Psoas muscle (tissue), 8 donors: ENCODE measurements around the gene UQCR10. TPM values are rescaled to one million over a fixed set of nuclear protein-coding genes. Genes with fewer than 3 reads are reported as not detected.

Experiments used
- ATAC-seq, 4 donors: fragments of 200-7000 bp; cut with Tn5 transposase; one replicate each; pipeline ENCODE4 v1.9.1; 2020; ENCODE audit warnings: moderate library complexity in 3 of 4, mild to moderate bottlenecking in 2 of 4
- DNase-seq, 2 donors: peaks; one replicate each; pipeline ENCODE4 v3.0.0-alpha.2; 2020
- H3K27ac ChIP-seq: fragments of 200-600 bp; one replicate; pipeline ENCODE4 v1.8.0; 2022
- H3K27me3 ChIP-seq, 3 donors: fragments of 200-600 bp in 1 of 3; one replicate each; pipeline versions ENCODE4 v1.6.1 to v1.8.0; 2013 to 2022; ENCODE audit warnings: low read length in 2 of 3, mild to moderate bottlenecking in 2 of 3, moderate library complexity in 1 of 3; ENCODE audit not compliant: insufficient read depth in 3 of 3
- H3K36me3 ChIP-seq, 2 donors: fragments of 200-600 bp in 1 of 2; one replicate each; pipeline versions ENCODE4 v1.6.1 to v1.8.0; 2013 to 2022; ENCODE audit warnings: low read depth in 1 of 2, mild to moderate bottlenecking in 1 of 2, moderate library complexity in 1 of 2; ENCODE audit not compliant: insufficient read depth in 1 of 2
- H3K4me1 ChIP-seq: fragments of 200-600 bp; one replicate; pipeline ENCODE4 v1.8.0; 2022
- H3K4me3 ChIP-seq: fragments of 200-600 bp; one replicate; pipeline ENCODE4 v1.8.0; 2022; ENCODE audit warnings: mild to moderate bottlenecking
- H3K9me3 ChIP-seq: fragments of 200-600 bp; one replicate; pipeline ENCODE4 v1.8.0; 2022
- WGBS, 3 donors: extraction: QIAGEN DNeasy Blood & Tissue Kit; methylation state at CpG; one replicate each; pipeline versions ENCODE4 v1.1.6 to v1.1.7; 2013; 5-methylcytosine and 5-hydroxymethylcytosine counted together
- intact Hi-C, 2 donors: fragments of 100-400 bp; cut with DNase I; formaldehyde crosslinking; loops; one replicate each; pipeline versions ENCODE4 v1.11.0 to v1.14.2; 2022
- polyA plus RNA-seq, 3 donors: library from polyadenylated mRNA; stranded (reverse); fragments of 200-250 nt; gene quantifications; one replicate each; pipeline ENCODE4 v1.2.3, GENCODE V29; 2013
- total RNA-seq, 4 donors: library from RNA; stranded (reverse); fragmentation: NEBNext Ultra II Directional in 2 of 4; extraction: Animal tissue kit (Norgen Biotek cat#: 25700) in 2 of 4; gene quantifications; one replicate each; pipeline versions ENCODE4 v1.2.1 to v1.2.4, GENCODE V29; 2021 to 2023
- TF ChIP-seq, protein P1 (sequence below): fragments of 200-600 bp; IDR thresholded peaks from one replicate; pipeline ENCODE4 v1.8.0; 2022; ENCODE audit warnings: antibody characterized with exemption
- donor health status: healthy with polysubstance abuse.
- donor health status: DM: no; HTN: no; CAD: no; lungs with moderate emphysema.
- donor health status: Bipolar disorder and iron deficiency.
- donor health status: healthy.
- donor health status: DM: yes; HTN: yes; CAD: no.
- donor health status: DM: no; HTN: no; CAD: no.
- donor health status: DM: no; HTN: no; CAD: no.
- donor health status: DM: yes; HTN: yes; CAD: no.

The UQCR10 gene
- total and polyA plus RNA-seq, 7 donors, result 247 to 533 (median 411) TPM

DNA sequence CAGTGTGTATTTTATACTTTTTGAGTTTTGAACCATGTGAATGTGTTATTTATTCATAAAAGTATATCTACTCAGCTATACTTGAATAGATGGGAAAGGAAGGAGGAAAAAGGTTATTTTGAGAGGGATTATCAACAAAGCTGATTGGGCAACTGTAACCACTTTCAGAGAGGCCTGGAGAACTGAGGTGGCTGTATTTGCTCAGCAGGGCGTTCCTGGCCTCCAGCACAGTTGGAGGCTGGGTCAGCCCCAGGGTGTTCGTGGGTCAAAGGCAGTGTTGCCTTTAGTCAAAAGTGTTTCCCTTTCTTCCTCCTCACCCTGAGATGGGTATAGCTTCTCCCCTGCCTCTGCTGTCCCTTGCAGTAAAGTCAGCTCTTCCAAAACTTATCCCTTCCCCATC, 44.2 kb downstream of the UQCR10 start:
- WGBS, 3 donors, result 77 to 85% (median 82%) methylated on average over 2 of the region's 2 CpGs
- no peaks in the 10 kb centered on the region for H3K27me3 ChIP-seq
- TF ChIP-seq, protein P1, sequence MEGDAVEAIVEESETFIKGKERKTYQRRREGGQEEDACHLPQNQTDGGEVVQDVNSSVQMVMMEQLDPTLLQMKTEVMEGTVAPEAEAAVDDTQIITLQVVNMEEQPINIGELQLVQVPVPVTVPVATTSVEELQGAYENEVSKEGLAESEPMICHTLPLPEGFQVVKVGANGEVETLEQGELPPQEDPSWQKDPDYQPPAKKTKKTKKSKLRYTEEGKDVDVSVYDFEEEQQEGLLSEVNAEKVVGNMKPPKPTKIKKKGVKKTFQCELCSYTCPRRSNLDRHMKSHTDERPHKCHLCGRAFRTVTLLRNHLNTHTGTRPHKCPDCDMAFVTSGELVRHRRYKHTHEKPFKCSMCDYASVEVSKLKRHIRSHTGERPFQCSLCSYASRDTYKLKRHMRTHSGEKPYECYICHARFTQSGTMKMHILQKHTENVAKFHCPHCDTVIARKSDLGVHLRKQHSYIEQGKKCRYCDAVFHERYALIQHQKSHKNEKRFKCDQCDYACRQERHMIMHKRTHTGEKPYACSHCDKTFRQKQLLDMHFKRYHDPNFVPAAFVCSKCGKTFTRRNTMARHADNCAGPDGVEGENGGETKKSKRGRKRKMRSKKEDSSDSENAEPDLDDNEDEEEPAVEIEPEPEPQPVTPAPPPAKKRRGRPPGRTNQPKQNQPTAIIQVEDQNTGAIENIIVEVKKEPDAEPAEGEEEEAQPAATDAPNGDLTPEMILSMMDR, result no peak
- peaks cover 11 to 86% of the 10 kb centered on the region in 2 donors for H3K36me3 ChIP-seq
- ATAC-seq (no peak), DNase-seq (no peak)
- no peaks in the 10 kb centered on the region for H3K9me3 ChIP-seq
- peaks cover 19% of the 10 kb centered on the region for H3K4me1 ChIP-seq
- peak overlapping the region; percentile 60 for H3K27ac ChIP-seq
- intact Hi-C loops, result no loop called here
- no peak overlapping the region for H3K4me3 ChIP-seq

DNA sequence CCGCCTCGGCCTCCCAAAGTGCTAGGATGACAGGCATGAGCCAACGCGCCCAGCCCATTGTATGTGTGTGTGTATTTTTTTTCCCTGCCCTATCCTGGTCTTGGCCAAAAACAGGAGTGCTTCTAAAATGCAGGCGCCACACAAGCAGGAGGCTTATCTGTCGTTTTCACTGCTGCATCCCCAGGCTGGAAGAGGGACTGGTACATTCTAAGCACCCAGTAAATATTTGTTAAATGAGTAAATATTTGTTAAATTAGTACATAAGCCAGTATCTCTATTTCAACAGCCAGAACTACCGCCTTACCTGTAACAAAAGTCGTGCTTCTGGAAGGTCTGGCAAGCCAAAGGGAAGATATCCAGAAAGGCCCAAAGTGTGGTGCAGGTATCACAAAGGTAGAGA, 46.0 kb downstream of the UQCR10 start:
- Histone ChIP-seq H3K27ac (peak overlapping the region; percentile 87), H3K4me3 (no peak overlapping the region), H3K27me3 (no peaks in the 10 kb centered on the region), H3K4me1 (peaks cover 34% of the 10 kb centered on the region), H3K9me3 (no peaks in the 10 kb centered on the region), H3K36me3 (peaks cover 11 to 68% of the 10 kb centered on the region in 2 donors)
- no peak for DNase-seq
- TF ChIP-seq, protein P1, result no peak
- ATAC-seq, result no peak
- intact Hi-C loops, result no loop called here
- WGBS, 3 donors, result 88 to 96% (median 93%) methylated on average over 8 of the region's 8 CpGs

DNA sequence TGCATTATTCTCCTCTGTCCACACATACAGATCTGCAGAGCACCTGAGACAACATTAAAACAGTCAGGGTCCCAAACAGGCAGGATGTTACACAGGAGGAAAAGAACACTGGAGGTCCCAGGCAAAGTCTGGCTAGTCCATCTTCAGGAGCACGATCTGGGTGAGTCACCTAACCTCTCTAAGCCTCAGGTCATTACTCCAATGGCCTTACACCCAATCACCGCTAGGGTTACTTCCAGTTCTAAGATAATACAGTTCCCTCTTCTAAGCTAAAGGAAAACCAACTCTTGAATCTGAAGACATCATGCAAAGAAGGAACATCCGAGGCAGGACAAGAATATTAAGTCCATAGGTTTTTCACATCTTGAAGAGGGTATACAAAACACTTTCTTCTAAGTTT, 46.4 kb downstream of the UQCR10 start:
- H3K4me3 ChIP-seq, result no peak overlapping the region
- no peaks in the 10 kb centered on the region for H3K27me3 ChIP-seq
- 62 to 67% (median 67%) methylated on average over 3 of the region's 3 CpGs for WGBS, 3 donors
- intact Hi-C loops, result no loop called here
- DNase-seq (no peak), ATAC-seq (peak; percentile 63 to 71 (median 66))
- TF ChIP-seq, protein P1, result no peak
- H3K4me1 ChIP-seq, result peaks cover 34% of the 10 kb centered on the region
- H3K9me3 ChIP-seq, result no peaks in the 10 kb centered on the region
- peaks cover 11 to 65% of the 10 kb centered on the region in 2 donors for H3K36me3 ChIP-seq
- peak overlapping the region; percentile 87 for H3K27ac ChIP-seq

DNA sequence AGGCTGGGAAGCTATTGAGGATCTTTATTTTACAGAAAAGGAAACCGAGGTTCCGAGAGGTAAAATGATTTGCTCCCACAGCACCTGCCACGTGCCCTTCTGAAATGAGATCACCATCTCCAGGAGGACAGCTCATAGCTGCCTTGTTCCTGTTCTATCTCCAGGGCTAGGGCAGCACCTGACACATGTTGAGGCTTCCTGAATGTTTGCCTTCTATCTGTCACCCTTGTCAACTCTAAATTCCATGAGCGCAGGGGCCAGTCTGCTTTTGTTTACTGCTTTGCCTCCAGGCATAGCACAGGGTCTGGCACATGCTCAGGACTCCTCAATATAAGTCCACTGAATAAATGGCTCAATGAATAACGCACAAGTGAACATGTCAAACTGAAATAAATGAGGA, 46.8 kb downstream of the UQCR10 start:
- Histone ChIP-seq H3K4me3 (no peak overlapping the region), H3K27me3 (no peaks in the 10 kb centered on the region), H3K9me3 (no peaks in the 10 kb centered on the region), H3K36me3 (peaks cover 11 to 66% of the 10 kb centered on the region in 2 donors), H3K27ac (peak overlapping the region; percentile 87), H3K4me1 (peaks cover 34% of the 10 kb centered on the region)
- peak; percentile 77 to 89 (median 84) for ATAC-seq
- WGBS, 3 donors, result 24 to 53% (median 40%) methylated on average over 5 of the region's 5 CpGs
- no peak for DNase-seq
- intact Hi-C loops, result no loop called here
- TF ChIP-seq, protein P1, result no peak

DNA sequence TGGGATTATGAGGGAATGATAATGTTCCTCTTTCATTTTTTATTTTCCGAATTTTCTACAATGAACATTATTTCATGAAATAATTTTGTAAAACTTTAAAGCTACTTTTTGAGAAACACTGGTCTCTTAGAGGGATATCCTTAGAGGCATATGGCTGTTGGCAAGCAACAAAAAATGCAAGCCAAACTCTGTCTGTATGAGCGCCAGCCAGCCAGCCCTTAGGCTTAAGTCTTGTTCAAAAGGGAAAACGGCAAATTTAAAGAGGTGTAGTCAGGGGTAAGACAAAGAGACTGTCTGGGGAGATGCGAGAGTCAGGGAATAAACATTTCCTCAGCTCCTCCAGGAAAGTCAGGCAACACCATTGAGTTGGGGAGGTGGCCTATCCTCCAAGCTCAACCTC, 48.4 kb downstream of the UQCR10 start:
- Histone ChIP-seq H3K27ac (peak overlapping the region; percentile 87), H3K4me3 (peak overlapping the region; percentile 2), H3K27me3 (no peaks in the 10 kb centered on the region), H3K4me1 (peaks cover 34% of the 10 kb centered on the region), H3K36me3 (peaks cover 11 to 67% of the 10 kb centered on the region in 2 donors), H3K9me3 (no peaks in the 10 kb centered on the region)
- TF ChIP-seq, protein P1, result no peak
- WGBS, 3 donors, result 40 to 54% (median 42%) methylated on average over 4 of the region's 4 CpGs
- intact Hi-C loops, result no loop called here
- no peak for ATAC-seq
- no peak for DNase-seq
